A549 (cell line): Measurements from ENCODE around the gene FAM120A. TPM values are rescaled to one million over a fixed set of nuclear protein-coding genes. Genes with fewer than 3 reads are reported as not detected.

Experiments
- ATAC-seq, 2 experiments: fragments of 200-7000 bp in 1 of 2; fragments of >200 bp in 1 of 2; cut with Nextera tagmentation in 1 of 2; cut with Tn5 transposase in 1 of 2; 3 replicates each; pipeline versions ENCODE4 v1.8.0 to v1.9.1; 2018 to 2020; ENCODE audit warnings: mild to moderate bottlenecking in 1 of 2, moderate library complexity in 1 of 2
- CTCF ChIA-PET: fragments of 300-600 bp; sonication (Branson Sonifier 250); formaldehyde crosslinking; extraction: SDS; loops from one replicate; lab custom pipeline; 2021; ENCODE audit warnings: antibody characterized with exemption, inconsistent platforms; lab: Yijun Ruan, JAX
- POLR2A ChIA-PET: fragments of 350-600 bp; formaldehyde crosslinking; extraction: SDS; loops from one replicate; lab custom pipeline; 2021; ENCODE audit warnings: antibody characterized with exemption, inconsistent platforms; lab: Yijun Ruan, JAX
- DNase-seq, 2 experiments: peaks; one replicate each; pipeline versions ENCODE4 v3.0.0 to v3.0.0-alpha.2; 2011 to 2016; ENCODE audit warnings: low read depth in 1 of 2, low spot score in 1 of 2
- FAIRE-seq: peaks from 2 replicates; lab custom pipeline; 2011; peaks lifted over from hg19 to GRCh38; lab: Jason Lieb, UNC
- H3K27ac ChIP-seq, 2 experiments: fragments of >200 bp; sonication (Bioruptor Twin); formaldehyde crosslinking; 3 replicates each; pipeline ENCODE4 v1.5.1; 2016 to 2017
- H3K4me1 ChIP-seq: fragments of >200 bp; sonication (Bioruptor Twin); formaldehyde crosslinking; 3 replicates; pipeline ENCODE4 v1.6.1; 2016
- H3K4me2 ChIP-seq: fragments of >200 bp; sonication (Bioruptor Twin); formaldehyde crosslinking; 3 replicates; pipeline ENCODE4 v1.6.1; 2016
- H3K4me3 ChIP-seq: fragments of >200 bp; sonication (Bioruptor Twin); formaldehyde crosslinking; 3 replicates; pipeline ENCODE4 v1.5.1; 2016
- H3K9me3 ChIP-seq: fragments of >200 bp; sonication (Bioruptor Twin); formaldehyde crosslinking; 3 replicates; pipeline ENCODE4 v1.6.1; 2016
- BHLHE40 ChIP-seq: IDR thresholded peaks from 2 replicates; pipeline ENCODE4 v1.6.1; 2012; ENCODE audit warnings: low read depth, low read length, inconsistent platforms
- E2F6 ChIP-seq: IDR thresholded peaks from 2 replicates; pipeline ENCODE4 v1.6.1; 2012; ENCODE audit warnings: low read depth, borderline replicate concordance
- EHF ChIP-seq: fragments of 250-450 bp; sonication (Bioruptor Pico); IDR thresholded peaks from 2 replicates; pipeline ENCODE4 v1.5.0; 2020; ENCODE audit warnings: mild to moderate bottlenecking
- ELK1 ChIP-seq: fragments of 150-350 bp; IDR thresholded peaks from 2 replicates; pipeline ENCODE4 v1.6.1; 2014; ENCODE audit warnings: low read depth, mild to moderate bottlenecking, low read length
- EP300 ChIP-seq, 2 experiments: fragments of >200 bp; sonication (Bioruptor Twin); formaldehyde crosslinking; IDR thresholded peaks; 2 replicates in 1 of 2; 3 replicates in 1 of 2; pipeline ENCODE4 v1.6.1; 2016 to 2017
- FOSL2 ChIP-seq, 2 experiments: fragments of 450-650 bp in 1 of 2; fragments of >200 bp in 1 of 2; sonication (Bioruptor Twin) in 1 of 2; formaldehyde crosslinking; IDR thresholded peaks; 2 replicates each; pipeline versions ENCODE4 v1.5.0 to v1.6.1; 2016 to 2020; ENCODE audit warnings: mild to moderate bottlenecking in 1 of 2, moderate library complexity in 1 of 2
- HES2 ChIP-seq: fragments of >200 bp; sonication (Bioruptor Twin); formaldehyde crosslinking; IDR thresholded peaks from 2 replicates; pipeline ENCODE4 v1.6.1; 2016
- JUNB ChIP-seq: fragments of >200 bp; sonication (Bioruptor Twin); formaldehyde crosslinking; IDR thresholded peaks from 2 replicates; pipeline ENCODE4 v1.6.1; 2016
- KDM1A ChIP-seq: fragments of 200-600 bp; sonication (generic); IDR thresholded peaks from 2 replicates; pipeline ENCODE4 v1.6.1; 2016; ENCODE audit warnings: low read depth, mild to moderate bottlenecking
- KDM5A ChIP-seq: fragments of 200-600 bp; sonication (generic); IDR thresholded peaks from 2 replicates; pipeline ENCODE4 v1.6.1; 2016; ENCODE audit warnings: antibody characterized with exemption, mild to moderate bottlenecking
- MAFK ChIP-seq: fragments of 450-650 bp; IDR thresholded peaks from 2 replicates; pipeline ENCODE4 v1.6.1; 2014; ENCODE audit not compliant: partially characterized antibody
- MAX ChIP-seq: IDR thresholded peaks from 2 replicates; pipeline ENCODE4 v1.6.1; 2012
- MYC ChIP-seq: IDR thresholded peaks from 2 replicates; pipeline ENCODE4 v1.6.1; 2012; ENCODE audit warnings: mild to moderate bottlenecking, inconsistent platforms, low read length, improper control_type of control experiment, borderline replicate concordance
- NFE2L2 ChIP-seq: fragments of 150-350 bp; conservative IDR thresholded peaks from 2 replicates; pipeline ENCODE4 v1.6.1; 2014; ENCODE audit warnings: low read length
- NPAS2 ChIP-seq: fragments of 250-450 bp; sonication (Bioruptor Pico); IDR thresholded peaks from 2 replicates; pipeline ENCODE4 v1.8.0; 2022; ENCODE audit warnings: mild to moderate bottlenecking, moderate library complexity, borderline replicate concordance
- PBX3 ChIP-seq: IDR thresholded peaks from 2 replicates; pipeline ENCODE4 v1.6.1; 2012
- POLR2A ChIP-seq: IDR thresholded peaks from 2 replicates; pipeline ENCODE4 v1.6.1; 2012; ENCODE audit warnings: mild to moderate bottlenecking, low read length
- POLR2AphosphoS2 ChIP-seq: conservative IDR thresholded peaks from 2 replicates; pipeline ENCODE4 v1.6.1; 2012; ENCODE audit warnings: low read length, improper control_type of control experiment, inconsistent platforms
- REST ChIP-seq: fragments of 200-600 bp; sonication (generic); IDR thresholded peaks from 2 replicates; pipeline ENCODE4 v1.6.1; 2016; ENCODE audit warnings: antibody characterized with exemption, mild to moderate bottlenecking, moderate library complexity
- TFCP2L1 ChIP-seq: fragments of 250-450 bp; sonication (Bioruptor Pico); IDR thresholded peaks from 2 replicates; pipeline ENCODE4 v1.5.0; 2021; ENCODE audit warnings: mild to moderate bottlenecking
- USF2 ChIP-seq: fragments of 450-650 bp; IDR thresholded peaks from 2 replicates; pipeline ENCODE4 v1.6.1; 2014; ENCODE audit warnings: antibody characterized with exemption
- ZC3H11A ChIP-seq: fragments of 450-650 bp; IDR thresholded peaks from 2 replicates; pipeline ENCODE4 v1.6.1; 2014; ENCODE audit warnings: antibody characterized with exemption, mild to moderate bottlenecking
- ZFP36 ChIP-seq: fragments of 450-650 bp; IDR thresholded peaks from 2 replicates; pipeline ENCODE4 v1.6.1; 2014; ENCODE audit warnings: borderline replicate concordance; ENCODE audit not compliant: partially characterized antibody
- ZNF302 ChIP-seq: fragments of 250-450 bp; sonication (Bioruptor Pico); IDR thresholded peaks from 2 replicates; pipeline ENCODE4 v1.9.0; 2021; ENCODE audit warnings: inconsistent platforms, mild to moderate bottlenecking, moderate library complexity
- WGBS: methylation state at CpG from one replicate; pipeline ENCODE4 v1.1.6; 2017; ENCODE audit errors: missing lambda C conversion rate; 5-methylcytosine and 5-hydroxymethylcytosine counted together
- polyA plus RNA-seq, 4 experiments: library from polyadenylated mRNA; depleted of rRNA in 3 of 4; stranded (reverse); fragments of >200 nt; fragmentation: RNase III in 1 of 4; extraction: RNeasy Plus Mini Kit Qiagen cat#74134 plus additional on column Dnase treatment in 1 of 4; gene quantifications; 2 replicates in 3 of 4; 3 replicates in 1 of 4; pipeline ENCODE4 v1.2.3, GENCODE V29; 2011 to 2017

Gene FAM120A
- polyA plus RNA-seq, 2 of the 4 experiments (the other 2 are of a cell fraction), result 86.3 to 111 TPM

- H3K4me3 ChIP-seq, result no peak overlapping the region
- CTCF ChIA-PET, result interaction anchor here (1.1 to 1.9 kb wide), 2 partner anchors 8 to 110 kb away, joined by 3 to 11 read pairs; no protein-coding TSS in a partner anchor
- peaks cover 67% of the 10 kb centered on the region for H3K4me1 ChIP-seq
- 71% methylated on average over 2 of the region's 2 CpGs for WGBS
- H3K9me3 ChIP-seq, result no peaks in the 10 kb centered on the region
- H3K4me2 ChIP-seq, result peak overlapping the region; percentile 81
- ATAC-seq (no peak), FAIRE-seq (no peak), DNase-seq (no peak)
- TF ChIP-seq BHLHE40, result no peak
- no peak for TF ChIP-seq NPAS2 (CRISPR knock-in tag)
- TF ChIP-seq MYC, result no peak
- TF ChIP-seq ZC3H11A, result no peak
- TF ChIP-seq ZNF302 (CRISPR knock-in tag), result no peak
- TF ChIP-seq POLR2A, result no peak
- no peak for TF ChIP-seq ELK1
- no peak for TF ChIP-seq EHF (CRISPR knock-in tag)
- no peak for TF ChIP-seq EP300 (IDR thresholded peaks at IDR 0.05)
- no peak overlapping the region for H3K27ac ChIP-seq
- POLR2A ChIA-PET, result no interaction called here
These were observed 5.0 kb downstream of the FAM120A start for GRCh38 chr9:93456504-93456903.

GRCh38 chr9:93457006-93457405, 5.5 kb downstream of the FAM120A start:
- FAIRE-seq (no peak), DNase-seq (no peak), ATAC-seq (no peak)
- Histone ChIP-seq H3K4me3 (no peak overlapping the region), H3K27ac (no peak overlapping the region), H3K4me2 (peak overlapping the region; percentile 81; the same call in 1 of the 3 replicates), H3K4me1 (peaks cover 72% of the 10 kb centered on the region), H3K9me3 (no peaks in the 10 kb centered on the region)
- no peak for TF ChIP-seq USF2
- TF ChIP-seq REST, result no peak
- no peak for TF ChIP-seq E2F6
- TF ChIP-seq KDM5A, result no peak
- no peak for TF ChIP-seq MAFK
- TF ChIP-seq NPAS2 (CRISPR knock-in tag), result no peak
- no peak for TF ChIP-seq NFE2L2
- TF ChIP-seq JUNB, result no peak
- no peak for TF ChIP-seq MAX
- TF ChIP-seq TFCP2L1 (CRISPR knock-in tag), result no peak
- no peak for TF ChIP-seq KDM1A
- no peak for TF ChIP-seq HES2
- no peak for TF ChIP-seq FOSL2 (IDR thresholded peaks at IDR 0.05)
- no peak for TF ChIP-seq FOSL2 (CRISPR knock-in tag; IDR thresholded peaks at IDR 0.05)
- TF ChIP-seq PBX3, result no peak
- TF ChIP-seq POLR2AphosphoS2, result no peak
- no peak for TF ChIP-seq ZFP36
- ChIA-PET POLR2A (no interaction called here), CTCF (interaction anchor here (0.6 to 1.9 kb wide), 2 partner anchors 109 to 371 kb away, joined by 4 to 11 read pairs; no protein-coding TSS in a partner anchor)
- 74% methylated on average over 1 of the region's 1 CpG for WGBS
